H1 (cell line): ENCODE measurements around the gene BABAM2. TPM values are rescaled to one million over a fixed set of nuclear protein-coding genes. Genes with fewer than 3 reads are reported as not detected.

Experiments used
- CTCF ChIP-seq, 3 experiments: IDR thresholded peaks; 1 replicate in 2 of 3; 2 replicates in 1 of 3; pipeline versions ENCODE4 v1.5.1 to v1.6.1; 2011; ENCODE audit warnings: low read length in 3 of 3, mild to moderate bottlenecking in 3 of 3, inconsistent platforms in 2 of 3, low read depth in 1 of 3, moderate library complexity in 1 of 3; ENCODE audit not compliant: insufficient read depth in 1 of 3; ENCODE audit errors: control extremely low read depth in 1 of 3
- EGR1 ChIP-seq: IDR thresholded peaks from 2 replicates; pipeline ENCODE4 v1.6.1; 2011; ENCODE audit warnings: low read depth, low read length, borderline replicate concordance
- HDAC6 ChIP-seq: IDR thresholded peaks from one replicate; pipeline ENCODE4 v1.7.1; 2012; ENCODE audit warnings: low read depth, mild to moderate bottlenecking, inconsistent platforms, low read length, moderate library complexity
- JUN ChIP-seq: IDR thresholded peaks from 2 replicates; pipeline ENCODE4 v1.6.1; 2011; ENCODE audit warnings: low read depth, mild to moderate bottlenecking, improper control_type of control experiment, low read length
- polyA plus RNA-seq, 7 experiments: library from polyadenylated mRNA; depleted of rRNA in 3 of 7; stranded (reverse) in 5 of 7; unstranded in 2 of 7; fragments of >200 nt in 5 of 7; fragments of 200-250 nt in 2 of 7; gene quantifications; 1 replicate in 5 of 7; 2 replicates in 1 of 7; 4 replicates in 1 of 7; pipeline versions ENCODE4 v1.2.1 to v1.2.3, GENCODE V29; 2011 to 2013; ENCODE audit warnings: missing spikeins in 2 of 7, mixed read lengths in 2 of 7
- total RNA-seq: library from RNA; stranded (reverse); fragmentation: NEBNext Ultra II Directional; extraction: Animal tissue kit (Norgen Biotek cat#: 25700); gene quantifications from 2 replicates; pipeline ENCODE4 v1.2.1, GENCODE V29; 2021
- TF ChIP-seq, protein P1 (sequence below): fragments of 300-600 bp; sonication (generic); IDR thresholded peaks from 2 replicates; pipeline ENCODE4 v1.7.1; 2012; ENCODE audit warnings: low read length, moderate library complexity, mild to moderate bottlenecking, inconsistent platforms; ENCODE audit not compliant: insufficient replicate concordance
- TF ChIP-seq, protein P2 (sequence below): IDR thresholded peaks from 2 replicates; pipeline ENCODE4 v1.6.1; 2011; ENCODE audit warnings: low read length, improper control_type of control experiment

BABAM2 gene
- total and polyA plus RNA-seq, 2 of the 8 experiments (the other 6 are each of a cell fraction or from before 2014, with no cell fraction given), result 15.8 to 20.9 TPM

DNA sequence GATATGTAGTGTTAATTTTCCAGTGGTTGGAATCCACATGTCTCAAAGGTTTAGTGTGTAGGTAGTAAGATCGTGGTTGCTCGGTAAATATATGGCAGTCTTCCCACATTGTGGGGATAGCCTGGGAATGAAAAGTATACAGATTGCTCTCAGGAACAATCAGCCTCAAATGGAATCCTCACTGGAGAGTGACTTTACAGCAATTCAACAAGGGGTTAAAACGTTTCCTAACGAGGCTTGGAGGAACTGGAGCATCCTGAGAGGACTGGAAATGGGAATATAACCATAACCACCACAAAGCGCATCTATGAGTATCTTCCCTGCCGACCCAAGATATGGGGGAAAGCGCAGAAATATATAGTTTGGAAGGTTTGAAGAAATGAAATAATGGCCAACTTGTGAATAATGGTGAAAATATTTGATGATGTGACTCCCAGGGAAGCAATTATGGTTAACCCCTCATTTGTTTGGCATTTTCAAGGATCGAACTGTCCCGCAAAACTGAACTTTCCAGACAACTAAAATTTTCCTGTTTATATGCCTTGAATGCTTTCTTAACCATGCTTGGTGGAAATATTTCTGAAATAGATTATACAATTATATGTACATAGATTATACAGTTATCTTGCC, 401.4 kb downstream of the BABAM2 start (continued):
- TF ChIP-seq, protein P1, sequence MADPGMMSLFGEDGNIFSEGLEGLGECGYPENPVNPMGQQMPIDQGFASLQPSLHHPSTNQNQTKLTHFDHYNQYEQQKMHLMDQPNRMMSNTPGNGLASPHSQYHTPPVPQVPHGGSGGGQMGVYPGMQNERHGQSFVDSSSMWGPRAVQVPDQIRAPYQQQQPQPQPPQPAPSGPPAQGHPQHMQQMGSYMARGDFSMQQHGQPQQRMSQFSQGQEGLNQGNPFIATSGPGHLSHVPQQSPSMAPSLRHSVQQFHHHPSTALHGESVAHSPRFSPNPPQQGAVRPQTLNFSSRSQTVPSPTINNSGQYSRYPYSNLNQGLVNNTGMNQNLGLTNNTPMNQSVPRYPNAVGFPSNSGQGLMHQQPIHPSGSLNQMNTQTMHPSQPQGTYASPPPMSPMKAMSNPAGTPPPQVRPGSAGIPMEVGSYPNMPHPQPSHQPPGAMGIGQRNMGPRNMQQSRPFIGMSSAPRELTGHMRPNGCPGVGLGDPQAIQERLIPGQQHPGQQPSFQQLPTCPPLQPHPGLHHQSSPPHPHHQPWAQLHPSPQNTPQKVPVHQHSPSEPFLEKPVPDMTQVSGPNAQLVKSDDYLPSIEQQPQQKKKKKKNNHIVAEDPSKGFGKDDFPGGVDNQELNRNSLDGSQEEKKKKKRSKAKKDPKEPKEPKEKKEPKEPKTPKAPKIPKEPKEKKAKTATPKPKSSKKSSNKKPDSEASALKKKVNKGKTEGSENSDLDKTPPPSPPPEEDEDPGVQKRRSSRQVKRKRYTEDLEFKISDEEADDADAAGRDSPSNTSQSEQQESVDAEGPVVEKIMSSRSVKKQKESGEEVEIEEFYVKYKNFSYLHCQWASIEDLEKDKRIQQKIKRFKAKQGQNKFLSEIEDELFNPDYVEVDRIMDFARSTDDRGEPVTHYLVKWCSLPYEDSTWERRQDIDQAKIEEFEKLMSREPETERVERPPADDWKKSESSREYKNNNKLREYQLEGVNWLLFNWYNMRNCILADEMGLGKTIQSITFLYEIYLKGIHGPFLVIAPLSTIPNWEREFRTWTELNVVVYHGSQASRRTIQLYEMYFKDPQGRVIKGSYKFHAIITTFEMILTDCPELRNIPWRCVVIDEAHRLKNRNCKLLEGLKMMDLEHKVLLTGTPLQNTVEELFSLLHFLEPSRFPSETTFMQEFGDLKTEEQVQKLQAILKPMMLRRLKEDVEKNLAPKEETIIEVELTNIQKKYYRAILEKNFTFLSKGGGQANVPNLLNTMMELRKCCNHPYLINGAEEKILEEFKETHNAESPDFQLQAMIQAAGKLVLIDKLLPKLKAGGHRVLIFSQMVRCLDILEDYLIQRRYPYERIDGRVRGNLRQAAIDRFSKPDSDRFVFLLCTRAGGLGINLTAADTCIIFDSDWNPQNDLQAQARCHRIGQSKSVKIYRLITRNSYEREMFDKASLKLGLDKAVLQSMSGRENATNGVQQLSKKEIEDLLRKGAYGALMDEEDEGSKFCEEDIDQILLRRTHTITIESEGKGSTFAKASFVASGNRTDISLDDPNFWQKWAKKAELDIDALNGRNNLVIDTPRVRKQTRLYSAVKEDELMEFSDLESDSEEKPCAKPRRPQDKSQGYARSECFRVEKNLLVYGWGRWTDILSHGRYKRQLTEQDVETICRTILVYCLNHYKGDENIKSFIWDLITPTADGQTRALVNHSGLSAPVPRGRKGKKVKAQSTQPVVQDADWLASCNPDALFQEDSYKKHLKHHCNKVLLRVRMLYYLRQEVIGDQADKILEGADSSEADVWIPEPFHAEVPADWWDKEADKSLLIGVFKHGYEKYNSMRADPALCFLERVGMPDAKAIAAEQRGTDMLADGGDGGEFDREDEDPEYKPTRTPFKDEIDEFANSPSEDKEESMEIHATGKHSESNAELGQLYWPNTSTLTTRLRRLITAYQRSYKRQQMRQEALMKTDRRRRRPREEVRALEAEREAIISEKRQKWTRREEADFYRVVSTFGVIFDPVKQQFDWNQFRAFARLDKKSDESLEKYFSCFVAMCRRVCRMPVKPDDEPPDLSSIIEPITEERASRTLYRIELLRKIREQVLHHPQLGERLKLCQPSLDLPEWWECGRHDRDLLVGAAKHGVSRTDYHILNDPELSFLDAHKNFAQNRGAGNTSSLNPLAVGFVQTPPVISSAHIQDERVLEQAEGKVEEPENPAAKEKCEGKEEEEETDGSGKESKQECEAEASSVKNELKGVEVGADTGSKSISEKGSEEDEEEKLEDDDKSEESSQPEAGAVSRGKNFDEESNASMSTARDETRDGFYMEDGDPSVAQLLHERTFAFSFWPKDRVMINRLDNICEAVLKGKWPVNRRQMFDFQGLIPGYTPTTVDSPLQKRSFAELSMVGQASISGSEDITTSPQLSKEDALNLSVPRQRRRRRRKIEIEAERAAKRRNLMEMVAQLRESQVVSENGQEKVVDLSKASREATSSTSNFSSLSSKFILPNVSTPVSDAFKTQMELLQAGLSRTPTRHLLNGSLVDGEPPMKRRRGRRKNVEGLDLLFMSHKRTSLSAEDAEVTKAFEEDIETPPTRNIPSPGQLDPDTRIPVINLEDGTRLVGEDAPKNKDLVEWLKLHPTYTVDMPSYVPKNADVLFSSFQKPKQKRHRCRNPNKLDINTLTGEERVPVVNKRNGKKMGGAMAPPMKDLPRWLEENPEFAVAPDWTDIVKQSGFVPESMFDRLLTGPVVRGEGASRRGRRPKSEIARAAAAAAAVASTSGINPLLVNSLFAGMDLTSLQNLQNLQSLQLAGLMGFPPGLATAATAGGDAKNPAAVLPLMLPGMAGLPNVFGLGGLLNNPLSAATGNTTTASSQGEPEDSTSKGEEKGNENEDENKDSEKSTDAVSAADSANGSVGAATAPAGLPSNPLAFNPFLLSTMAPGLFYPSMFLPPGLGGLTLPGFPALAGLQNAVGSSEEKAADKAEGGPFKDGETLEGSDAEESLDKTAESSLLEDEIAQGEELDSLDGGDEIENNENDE, result no peak
- TF ChIP-seq, protein P2, sequence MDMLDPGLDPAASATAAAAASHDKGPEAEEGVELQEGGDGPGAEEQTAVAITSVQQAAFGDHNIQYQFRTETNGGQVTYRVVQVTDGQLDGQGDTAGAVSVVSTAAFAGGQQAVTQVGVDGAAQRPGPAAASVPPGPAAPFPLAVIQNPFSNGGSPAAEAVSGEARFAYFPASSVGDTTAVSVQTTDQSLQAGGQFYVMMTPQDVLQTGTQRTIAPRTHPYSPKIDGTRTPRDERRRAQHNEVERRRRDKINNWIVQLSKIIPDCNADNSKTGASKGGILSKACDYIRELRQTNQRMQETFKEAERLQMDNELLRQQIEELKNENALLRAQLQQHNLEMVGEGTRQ, result no peak
- TF ChIP-seq JUN, result no peak
- no peak for TF ChIP-seq EGR1
- TF ChIP-seq CTCF (IDR thresholded peaks at IDR 0.05; ENCODE audit: control extremely low read depth in 1 of 3, insufficient read depth in 1 of 3, low read depth in 1 of 3, low read length in 3 of 3), result no peak
- TF ChIP-seq HDAC6, result no peak
